Cardiac muscle cell (in vitro differentiated cells and primary cell): ENCODE data around the gene SLC38A7. TPM values are rescaled to one million over a fixed set of nuclear protein-coding genes. Genes with fewer than 3 reads are reported as not detected.

Source experiments
- DNase-seq, 2 donors: peaks; one replicate each; pipeline versions ENCODE4 v3.0.0 to v3.0.0-alpha.2; 2010 to 2017; ENCODE audit warnings: low read depth in 1 of 2, low spot score in 1 of 2
- H3K27ac ChIP-seq: fragments of 200-600 bp; sonication (generic); 2 replicates; pipeline ENCODE4 v1.5.1; 2016
- H3K27me3 ChIP-seq: fragments of 200-600 bp; sonication (generic); 2 replicates; pipeline ENCODE4 v1.6.0; 2016; ENCODE audit warnings: control low read depth
- H3K36me3 ChIP-seq: fragments of 200-600 bp; sonication (generic); 2 replicates; pipeline ENCODE4 v1.5.1; 2016; ENCODE audit warnings: control low read depth
- H3K4me1 ChIP-seq: fragments of 200-600 bp; sonication (generic); 2 replicates; pipeline ENCODE4 v1.8.1; 2017; ENCODE audit warnings: low read depth, mild to moderate bottlenecking, mixed run types
- H3K4me3 ChIP-seq: fragments of 200-600 bp; sonication (generic); 2 replicates; pipeline ENCODE4 v1.5.1; 2016; ENCODE audit warnings: mild to moderate bottlenecking
- H3K9me3 ChIP-seq: fragments of 200-600 bp; sonication (generic); 2 replicates; pipeline ENCODE4 v1.5.1; 2017; ENCODE audit warnings: low read depth, mild to moderate bottlenecking, control low read depth
- CTCF ChIP-seq: IDR thresholded peaks from 2 replicates; pipeline ENCODE4 v1.5.1; 2012; ENCODE audit warnings: low read depth, mild to moderate bottlenecking, low read length
- polyA plus RNA-seq: library from polyadenylated mRNA; unstranded; fragments of >200 nt; fragmentation: Nextera tagmentation; extraction: Ambion mirVana; gene quantifications from 2 replicates; pipeline ENCODE4 v1.2.1, GENCODE V29; 2016
- total RNA-seq: library from RNA; depleted of rRNA; stranded (reverse); fragments of >200 nt; gene quantifications from 2 replicates; pipeline ENCODE4 v1.2.3, GENCODE V29; 2016

The SLC38A7 gene
- total and polyA plus RNA-seq, 2 experiments from 2014 or later: 12.2 to 22.4 TPM

GRCh38 chr16:58634265-58634802 lies 50.2 kb downstream of the SLC38A7 start:
- DNase-seq: no peak
- TF ChIP-seq CTCF: no peak
- Histone ChIP-seq H3K27me3 (no peaks in the 10 kb centered on the region), H3K27ac (no peak overlapping the region), H3K4me1 (no peaks in the 10 kb centered on the region), H3K36me3 (no peaks in the 10 kb centered on the region), H3K9me3 (no peaks in the 10 kb centered on the region), H3K4me3 (no peak overlapping the region)

- H3K36me3 ChIP-seq: no peaks in the 10 kb centered on the region
- DNase-seq: peak; percentile 97 to 100
- H3K9me3 ChIP-seq: no peaks in the 10 kb centered on the region
- no peaks in the 10 kb centered on the region for H3K27me3 ChIP-seq
- peak within 1 kb of the TSS; percentile 99 for H3K27ac ChIP-seq
- peak within 1 kb of the TSS; percentile 97 for H3K4me3 ChIP-seq
- H3K4me1 ChIP-seq: peaks cover 7% of the 10 kb centered on the region
- no peak for TF ChIP-seq CTCF
Observed at GRCh38 chr16:58629733-58630640, 54.6 kb downstream of the SLC38A7 start, which contains the start of gene CNOT1. Gene CNOT1, minus strand, starts transcription at chr16:58629826. Its CDS starts 30,489 bp downstream, at chr16:58599337.

- H3K9me3 ChIP-seq: no peaks in the 10 kb centered on the region
- peaks cover 7% of the 10 kb centered on the region for H3K4me1 ChIP-seq
- H3K36me3 ChIP-seq: peaks cover 4% of the 10 kb centered on the region
- TF ChIP-seq CTCF: no peak
- DNase-seq: peak; percentile 11 to 69
- peak overlapping the region; percentile 99 for H3K27ac ChIP-seq
- H3K4me3 ChIP-seq: peak overlapping the region; percentile 97
- no peaks in the 10 kb centered on the region for H3K27me3 ChIP-seq
Observed at GRCh38 chr16:58628845-58629732, 55.5 kb downstream of the SLC38A7 start.

GRCh38 chr16:58624209-58624608 lies 60.4 kb downstream of the SLC38A7 start:
- no peak overlapping the region for H3K27ac ChIP-seq
- no peak overlapping the region for H3K4me3 ChIP-seq
- no peak for TF ChIP-seq CTCF
- H3K4me1 ChIP-seq: peaks cover 7% of the 10 kb centered on the region
- peaks cover 19% of the 10 kb centered on the region for H3K36me3 ChIP-seq
- H3K9me3 ChIP-seq: no peaks in the 10 kb centered on the region
- H3K27me3 ChIP-seq: no peaks in the 10 kb centered on the region
- DNase-seq: no peak

- H3K4me1 ChIP-seq: no peaks in the 10 kb centered on the region
- no peak overlapping the region for H3K4me3 ChIP-seq
- no peak for TF ChIP-seq CTCF
- peaks cover 25% of the 10 kb centered on the region for H3K36me3 ChIP-seq
- DNase-seq: no peak
- H3K27ac ChIP-seq: no peak overlapping the region
- no peaks in the 10 kb centered on the region for H3K27me3 ChIP-seq
- H3K9me3 ChIP-seq: no peaks in the 10 kb centered on the region
Observed at GRCh38 chr16:58620396-58620795, 64.2 kb downstream of the SLC38A7 start.
